SK-MEL-5 (cell line): ENCODE measurements around the gene SLC6A18. TPM values are rescaled to one million over a fixed set of nuclear protein-coding genes. Genes with fewer than 3 reads are reported as not detected.
"Not testable (repeated sequence)": the region's sequence is repeated elsewhere in the genome, so short reads cannot be mapped to it uniquely, and the experiment has no call there.

ENCODE experiments used
- DNase-seq: peaks from one replicate; pipeline ENCODE4 v3.0.0-alpha.2; 2016; ENCODE audit warnings: low read depth, low spot score
- in situ Hi-C: cut with HindIII; loops from 2 replicates; pipeline ENCODE4 v1.10.0; 2016; ENCODE audit warnings: low sequenced_read_pairs, high pct_unique_total_duplicates, low pct_unique_long_range_greater_than_20kb
- total RNA-seq: library from RNA; depleted of rRNA; stranded (reverse); fragments of >200 nt; shearing (Covaris generic); gene quantifications from 2 replicates; pipeline ENCODE4 v1.2.3, GENCODE V29; 2014

SLC6A18 gene
- total RNA-seq, 1 experiment from 2014 or later = not detected

DNA sequence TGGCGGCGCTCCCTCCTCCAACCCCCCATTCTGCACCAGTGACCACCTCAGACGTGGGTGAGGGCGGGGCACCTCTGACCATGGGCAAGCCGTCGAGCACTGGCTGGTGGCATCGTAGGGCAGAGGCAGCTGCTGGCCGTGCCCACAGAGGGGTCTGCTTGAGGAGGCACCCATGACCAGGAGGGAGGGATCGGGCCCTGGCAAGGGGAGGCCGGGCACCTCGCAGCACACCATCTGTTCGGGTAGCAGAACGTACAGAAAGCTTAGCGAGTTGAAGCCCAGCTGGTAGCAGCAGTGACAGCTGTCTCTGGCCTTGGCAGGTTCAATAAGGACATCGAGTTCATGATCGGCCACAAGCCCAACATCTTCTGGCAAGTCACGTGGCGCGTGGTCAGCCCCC lies 4.3 kb upstream of the SLC6A18 start:
- in situ Hi-C loops = no loop called here
- no peak for DNase-seq

DNA sequence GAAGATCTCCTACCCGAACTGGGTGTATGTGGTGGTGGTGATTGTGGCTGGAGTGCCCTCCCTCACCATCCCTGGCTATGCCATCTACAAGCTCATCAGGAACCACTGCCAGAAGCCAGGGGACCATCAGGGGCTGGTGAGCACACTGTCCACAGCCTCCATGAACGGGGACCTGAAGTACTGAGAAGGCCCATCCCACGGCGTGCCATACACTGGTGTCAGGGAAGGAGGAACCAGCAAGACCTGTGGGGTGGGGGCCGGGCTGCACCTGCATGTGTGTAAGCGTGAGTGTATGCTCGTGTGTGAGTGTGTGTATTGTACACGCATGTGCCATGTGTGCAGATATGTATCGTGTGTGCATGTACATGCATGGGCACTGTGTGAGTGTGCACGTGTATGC lies 3.5 kb upstream of the SLC6A18 start:
- DNase-seq = no peak
- in situ Hi-C loops = no loop called here

DNA sequence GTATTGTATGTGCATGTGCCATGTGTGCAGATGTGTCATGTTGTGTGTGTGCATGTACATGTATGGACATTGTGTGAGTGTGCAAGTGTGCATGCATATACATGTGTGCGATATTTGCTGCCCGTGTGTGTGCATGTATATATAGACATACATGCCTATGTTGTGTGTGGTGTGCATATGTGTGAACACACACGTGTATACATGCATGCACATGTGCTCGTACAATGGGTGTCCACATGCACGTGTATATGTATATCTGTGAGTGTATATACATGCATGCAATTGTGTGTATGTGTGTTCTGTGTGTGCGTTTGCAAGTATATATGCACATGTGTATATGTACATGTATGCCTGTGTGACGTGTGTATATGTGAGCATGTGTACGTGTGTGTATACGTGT lies 3.0 kb upstream of the SLC6A18 start:
- no peak for DNase-seq
- in situ Hi-C loops = no loop called here

DNA sequence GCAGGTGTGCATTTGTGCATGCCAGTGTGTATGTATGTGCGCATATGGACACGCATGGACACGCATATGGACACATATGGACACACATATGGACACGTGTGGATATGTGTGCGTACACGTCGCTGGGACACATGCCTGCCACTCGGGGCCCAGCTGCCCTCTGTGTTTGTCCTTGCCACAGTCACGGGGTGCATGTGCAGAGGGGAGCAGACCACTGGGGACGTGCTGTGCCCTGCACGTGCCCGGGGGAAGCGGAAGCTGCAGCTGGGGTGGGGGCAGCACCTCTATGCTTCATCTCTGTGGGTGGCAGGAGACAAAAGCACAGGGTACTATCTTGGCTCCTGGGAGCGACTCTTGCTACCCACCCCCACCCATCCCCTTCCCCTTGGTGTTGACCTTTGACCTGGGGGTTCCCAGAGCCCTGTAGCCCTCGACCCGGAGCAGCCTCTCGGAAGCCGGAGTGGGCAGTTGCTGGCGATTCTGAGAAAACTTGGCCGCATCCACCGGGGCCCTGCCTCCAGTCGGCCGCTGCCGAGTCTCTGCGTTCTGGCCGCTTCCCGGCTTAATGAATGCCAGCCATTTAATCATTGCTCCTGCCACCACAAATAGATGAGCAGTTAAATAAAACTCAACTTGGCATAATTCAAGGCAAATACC lies 2.4 kb upstream of the SLC6A18 start:
- in situ Hi-C loops = no loop called here
- no peak for DNase-seq

DNA sequence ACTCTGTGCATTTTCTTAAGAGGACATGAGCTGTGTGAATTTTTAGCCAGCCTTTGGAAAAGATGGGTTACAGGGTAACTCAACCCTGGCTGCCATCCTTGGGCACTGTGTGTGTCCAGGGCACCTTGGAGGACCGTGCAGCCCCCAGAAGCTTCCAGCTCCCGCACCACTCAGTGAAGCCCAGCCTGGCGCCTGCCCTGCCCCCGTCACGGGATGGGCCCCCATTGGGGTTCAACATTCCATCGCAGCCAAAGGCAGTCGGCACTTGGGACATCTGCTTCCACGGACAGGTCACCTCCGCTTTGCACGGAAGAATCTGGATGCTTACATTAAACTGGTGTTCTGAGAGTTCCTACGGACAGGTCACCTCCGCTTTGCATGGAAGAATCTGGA lies 1.9 kb upstream of the SLC6A18 start:
- in situ Hi-C loops = no loop called here
- no peak for DNase-seq

DNA sequence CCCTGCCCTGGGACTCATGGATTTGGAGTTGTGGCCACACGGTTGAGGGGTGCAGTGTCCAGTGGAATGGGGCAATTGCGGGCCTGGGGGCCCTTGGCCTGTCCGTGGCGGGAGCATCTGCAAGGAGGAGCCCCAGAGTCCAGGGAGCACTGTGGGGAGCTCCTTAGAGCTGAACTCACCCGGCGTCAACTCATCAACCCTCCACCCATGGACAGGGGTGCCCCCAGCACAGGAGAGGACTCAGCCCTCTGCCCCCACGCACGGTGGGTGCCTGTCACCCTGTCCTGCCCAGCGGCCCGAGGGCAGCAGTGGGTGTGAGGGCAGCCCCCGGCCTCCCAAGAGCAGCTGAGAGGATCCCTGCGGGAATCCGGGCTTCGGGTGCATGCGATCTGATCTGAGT lies 550 bp upstream of the SLC6A18 start:
- DNase-seq = no peak
- in situ Hi-C loops = no loop called here

DNA sequence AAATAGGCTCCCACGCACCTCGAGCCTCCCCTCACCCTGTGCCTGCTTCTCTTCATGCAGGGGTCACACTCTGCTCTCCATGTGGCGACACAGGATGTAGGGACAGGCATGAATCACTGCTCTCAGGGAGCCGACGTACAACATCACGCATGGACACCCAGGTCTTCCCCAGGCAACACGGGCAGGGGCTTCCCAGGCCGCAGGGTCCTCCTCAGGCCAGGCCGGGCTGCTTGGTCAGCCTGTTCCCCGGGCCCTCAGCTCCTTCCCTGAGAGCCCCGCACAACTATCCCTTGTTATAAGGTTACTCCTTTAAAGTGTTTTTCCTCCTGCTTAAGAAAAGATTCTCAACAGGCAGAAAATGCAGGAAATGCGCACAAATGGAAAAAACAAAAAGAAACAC lies 1.1 kb downstream of the SLC6A18 start:
- in situ Hi-C loops = no loop called here
- DNase-seq = no peak

DNA sequence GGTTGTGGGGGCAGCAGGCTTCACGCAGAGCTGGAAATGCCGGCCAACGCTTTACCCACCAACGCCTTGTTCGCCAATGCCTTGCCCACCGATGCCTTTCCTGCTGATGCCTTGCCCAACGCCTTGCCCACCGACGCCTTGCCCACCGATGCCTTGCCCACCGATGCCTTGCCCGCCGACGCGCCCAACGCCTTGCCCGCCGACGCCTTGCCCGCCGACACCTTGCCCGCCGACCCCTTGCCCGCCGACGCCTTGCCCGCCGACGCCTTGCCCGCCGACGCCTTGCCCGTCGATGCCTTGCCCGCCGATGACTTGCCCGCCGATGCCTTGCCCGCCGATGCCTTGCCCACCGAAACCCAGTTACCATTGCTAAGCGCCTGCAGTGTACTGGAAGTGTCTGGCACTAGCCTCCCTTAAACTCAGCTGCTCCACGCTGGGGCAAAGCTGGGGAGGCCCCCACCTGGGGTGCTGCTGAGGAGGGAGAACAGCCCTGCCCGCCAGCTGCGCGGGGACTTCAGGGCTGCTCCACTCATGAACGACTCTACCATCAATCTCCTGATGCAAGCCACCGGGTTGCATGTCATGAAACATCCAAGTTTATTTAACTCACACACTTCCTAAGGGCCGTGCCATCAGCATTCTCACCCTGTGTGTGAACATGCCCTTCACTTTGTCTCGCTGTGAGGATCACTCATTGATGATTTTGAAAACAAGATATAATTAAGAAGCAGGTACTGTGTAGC lies 1.8 kb downstream of the SLC6A18 start:
- in situ Hi-C loops = no loop called here
- no peak for DNase-seq

DNA sequence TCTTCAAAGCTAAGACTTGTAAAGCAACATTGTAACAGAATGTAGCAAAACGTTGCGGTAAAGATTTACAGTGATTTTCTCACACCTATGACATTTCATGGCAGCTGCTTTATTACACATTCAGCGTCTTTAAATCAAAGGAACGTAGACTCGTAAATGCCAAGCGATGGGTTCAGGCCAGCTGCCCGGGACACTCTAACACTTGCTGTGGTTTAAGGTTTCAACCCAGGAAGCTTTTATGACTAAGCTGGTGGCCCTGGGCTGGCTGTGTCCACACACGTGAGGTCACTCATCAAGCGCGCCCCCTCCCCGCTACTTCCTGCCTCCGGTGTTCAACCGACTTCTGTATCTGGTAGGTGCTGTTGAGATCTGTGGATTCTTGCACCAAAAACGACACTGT lies 2.5 kb downstream of the SLC6A18 start:
- no peak for DNase-seq
- in situ Hi-C loops = no loop called here

DNA sequence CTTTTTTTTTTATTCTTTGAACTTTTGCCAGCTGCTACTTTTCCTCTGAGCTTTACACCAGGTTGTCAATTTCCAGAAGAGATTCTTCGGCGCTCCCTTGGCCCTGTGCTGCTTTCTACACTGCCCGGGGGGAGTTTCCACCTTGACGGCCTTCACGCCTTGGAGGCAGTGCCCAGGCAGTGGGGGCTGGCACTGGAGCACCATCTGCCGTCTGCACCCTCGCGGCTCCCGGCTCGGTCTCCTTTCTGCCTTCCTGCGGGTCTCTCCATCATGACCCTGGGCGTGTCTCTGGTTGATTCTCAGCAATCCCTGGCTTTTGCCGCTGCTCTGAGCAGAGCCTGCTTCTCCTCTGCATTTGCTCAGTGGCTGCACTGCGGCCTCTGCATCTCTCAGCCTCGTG lies 2.9 kb downstream of the SLC6A18 start:
- DNase-seq = no peak
- in situ Hi-C loops = no loop called here

DNA sequence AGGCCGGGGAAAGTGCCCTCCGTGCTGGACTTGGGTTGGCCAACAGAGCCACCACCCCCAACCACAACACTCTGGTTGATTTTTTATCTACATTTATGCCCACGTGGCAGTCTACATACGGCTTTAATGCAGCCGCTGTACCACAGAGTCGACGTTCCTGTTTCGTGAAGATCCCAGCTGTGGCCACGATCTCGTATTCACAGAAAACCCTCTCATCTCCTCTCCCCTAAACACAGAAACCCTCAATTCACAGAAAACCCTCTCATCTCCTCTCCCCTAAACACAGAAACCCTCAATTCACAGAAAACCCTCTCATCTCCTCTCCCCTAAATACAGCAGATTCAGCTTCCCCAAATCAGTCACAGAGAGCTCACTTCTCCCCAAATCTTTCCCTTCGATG lies 3.8 kb downstream of the SLC6A18 start:
- in situ Hi-C loops, DNase-seq: not testable (repeated sequence)

DNA sequence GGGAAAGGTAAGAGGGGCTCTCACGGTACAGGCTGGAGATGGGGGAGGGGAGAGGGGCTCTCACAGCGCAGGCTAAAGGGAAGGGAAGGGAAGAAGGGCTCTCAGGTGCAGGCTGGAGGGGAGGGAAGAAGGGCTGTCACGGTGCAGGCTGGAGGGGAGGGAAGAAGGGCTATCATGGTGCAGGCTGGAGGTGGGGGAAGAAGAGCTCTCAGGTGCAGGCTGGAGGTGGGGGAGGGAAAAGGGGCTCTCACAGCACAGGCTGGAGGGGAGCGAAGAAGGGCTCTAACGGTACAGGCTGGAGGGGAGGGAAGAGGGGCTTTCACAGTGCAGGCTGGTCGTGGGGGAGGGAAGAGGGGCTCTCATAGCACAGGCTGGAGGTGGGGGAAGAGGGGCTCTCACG lies 4.6 kb downstream of the SLC6A18 start:
- in situ Hi-C loops = no loop called here
- DNase-seq = no peak

DNA sequence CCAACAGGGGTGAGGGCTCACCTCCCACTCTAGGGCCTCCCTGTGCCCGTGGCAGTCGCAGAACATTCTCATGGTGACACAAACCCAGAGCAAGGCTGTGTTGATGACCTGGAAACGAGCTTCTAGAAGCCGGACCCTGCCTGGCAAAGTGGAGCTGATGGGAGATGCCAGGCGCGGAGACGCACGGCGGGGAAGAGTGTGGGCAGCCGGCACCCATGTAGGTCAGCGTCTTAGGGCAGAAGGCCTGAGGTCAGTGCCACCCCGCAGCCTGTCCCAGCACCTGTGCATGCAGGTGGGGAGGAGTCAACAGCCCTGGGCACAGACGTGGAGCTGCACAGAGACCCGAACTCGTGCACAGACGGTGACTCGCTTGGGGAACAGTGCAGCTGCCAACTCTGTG lies 5.4 kb downstream of the SLC6A18 start:
- in situ Hi-C loops = no loop called here
- no peak for DNase-seq

DNA sequence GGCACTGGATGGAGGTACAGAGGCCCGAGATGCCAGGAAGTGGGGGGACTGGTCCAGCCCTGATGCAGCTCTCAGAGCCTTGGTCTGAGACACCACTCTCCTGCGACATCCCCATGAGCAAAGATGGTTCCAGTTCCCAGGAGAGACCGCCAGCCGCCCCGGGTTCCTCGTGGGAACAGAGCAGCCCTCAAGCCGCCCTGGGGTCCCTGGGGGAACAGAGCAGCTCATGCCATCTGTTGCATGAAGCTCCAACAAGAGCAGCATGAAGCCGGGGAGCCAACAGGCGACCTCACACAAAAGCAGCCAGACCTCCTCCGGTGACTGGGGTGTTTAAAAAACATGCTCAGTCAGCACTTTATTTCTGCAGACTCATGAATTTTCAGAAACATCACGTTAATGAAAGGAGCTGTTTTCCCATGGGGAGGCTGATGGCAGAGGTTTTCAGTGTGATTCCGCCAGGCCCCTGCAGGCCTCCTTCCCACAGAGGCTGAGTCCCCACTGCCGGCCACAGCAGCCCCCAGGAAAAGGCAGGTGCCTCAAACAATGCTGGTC lies 6.2 kb downstream of the SLC6A18 start:
- in situ Hi-C loops = no loop called here
- DNase-seq = no peak

DNA sequence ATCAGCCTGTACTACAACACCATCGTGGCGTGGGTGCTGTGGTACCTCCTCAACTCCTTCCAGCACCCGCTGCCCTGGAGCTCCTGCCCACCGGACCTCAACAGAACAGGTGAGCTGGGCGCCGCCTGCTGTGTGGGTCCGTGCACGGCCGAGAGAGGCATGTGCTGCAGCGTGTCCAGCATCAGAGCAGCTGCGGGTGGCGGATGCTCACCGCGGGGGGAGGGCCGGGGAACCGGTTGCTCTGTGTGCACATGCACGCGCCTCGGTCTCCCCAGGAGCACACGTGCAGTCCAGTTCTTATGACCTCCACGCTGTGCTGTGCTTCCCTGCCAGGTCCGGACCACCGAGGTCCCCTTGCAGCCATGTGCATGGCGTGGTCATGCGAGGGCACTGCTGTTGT lies 7.6 kb downstream of the SLC6A18 start:
- no peak for DNase-seq
- in situ Hi-C loops = no loop called here

DNA sequence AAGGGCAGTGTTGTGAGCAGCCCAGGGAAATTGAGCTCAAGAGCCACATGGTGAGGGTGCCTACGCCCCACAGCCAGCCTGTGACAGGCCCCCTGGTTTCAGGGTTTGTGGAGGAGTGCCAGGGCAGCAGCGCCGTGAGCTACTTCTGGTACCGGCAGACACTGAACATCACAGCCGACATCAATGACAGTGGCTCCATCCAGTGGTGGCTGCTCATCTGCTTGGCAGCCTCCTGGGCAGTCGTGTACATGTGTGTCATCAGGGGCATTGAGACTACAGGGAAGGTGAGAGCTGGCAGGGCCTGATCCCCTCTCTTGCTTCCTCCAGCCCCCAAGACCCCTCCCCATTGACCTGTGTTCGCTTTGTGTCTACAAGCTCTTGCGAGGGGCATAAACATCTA lies 10.2 kb downstream of the SLC6A18 start:
- in situ Hi-C loops = no loop called here
- DNase-seq = peak; percentile 50

DNA sequence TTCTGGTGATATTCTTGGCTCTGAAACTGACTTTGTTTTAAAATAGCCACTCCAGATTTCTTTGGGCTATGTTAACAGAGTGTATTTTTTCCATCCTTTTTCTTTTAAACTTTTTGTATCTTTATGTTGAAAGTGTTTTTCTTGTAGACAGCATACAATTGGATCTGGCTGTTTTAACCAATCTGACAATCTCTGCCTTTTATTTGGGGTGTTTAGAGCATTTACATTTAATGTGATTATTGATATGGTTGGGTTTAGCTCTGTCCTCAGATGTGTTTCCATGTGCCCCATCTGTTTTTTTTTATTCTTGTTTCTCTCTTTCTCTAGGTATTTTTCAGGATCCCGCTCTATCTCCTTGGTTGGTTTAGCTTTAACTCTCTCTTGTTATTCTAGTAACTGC lies 10.7 kb downstream of the SLC6A18 start:
- in situ Hi-C loops = no loop called here
- no peak for DNase-seq

DNA sequence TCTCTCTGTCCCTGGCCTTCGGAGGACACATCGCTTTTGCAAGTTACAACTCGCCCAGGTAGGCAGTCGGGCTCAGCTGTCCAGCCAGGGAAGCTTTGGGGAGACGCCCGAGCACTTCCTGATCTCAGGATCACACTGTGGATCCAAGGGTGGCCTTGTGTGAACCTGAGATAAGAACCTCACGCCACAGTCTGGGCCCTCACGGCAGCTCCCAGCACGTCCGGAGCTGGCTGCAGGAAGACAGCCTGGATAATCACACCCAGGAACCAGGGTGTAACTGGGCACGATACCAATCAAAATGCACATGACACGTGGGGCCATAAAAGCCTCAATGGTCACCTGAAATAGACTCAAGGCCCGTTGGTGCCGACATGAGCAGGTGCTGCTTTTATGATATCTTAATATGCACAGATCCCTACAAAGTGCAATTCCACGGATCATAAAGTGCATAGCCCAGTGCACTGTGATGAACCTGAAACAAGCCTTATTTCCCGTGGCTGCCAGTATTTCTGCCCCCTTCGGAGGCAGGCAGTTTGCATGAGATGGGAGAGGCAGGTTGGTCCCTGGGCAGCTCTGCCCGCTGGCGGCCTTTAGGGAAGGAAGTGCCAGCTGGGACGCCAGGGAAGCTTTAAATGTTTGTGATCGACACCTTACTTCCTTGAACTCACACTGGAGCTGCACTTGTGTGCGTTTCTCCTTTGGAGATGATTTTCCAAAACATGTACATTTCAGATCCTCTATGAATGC lies 14.5 kb downstream of the SLC6A18 start:
- in situ Hi-C loops = no loop called here
- no peak for DNase-seq
